OCI-LY3 (cell line): ENCODE measurements around the gene FRMD3.
"Not testable (repeated sequence)": the region's sequence is repeated elsewhere in the genome, so short reads cannot be mapped to it uniquely, and the experiment has no call there.

ENCODE experiments used
- H2AFZ ChIP-seq: fragments of 200-600, 300-600 bp; shearing (Covaris generic); 2 replicates; pipeline ENCODE4 v1.6.0; 2014; ENCODE audit warnings: antibody characterized with exemption, low read depth, low read length
- H3K27ac ChIP-seq: fragments of 200-600, 300-600 bp; sonication (generic); 2 replicates; pipeline ENCODE4 v1.5.1; 2014; ENCODE audit warnings: mild to moderate bottlenecking, low read length, moderate library complexity, mixed read lengths
- H3K27me3 ChIP-seq: fragments of 200-600, 300-600 bp; sonication (generic); 2 replicates; pipeline ENCODE4 v1.6.1; 2014; ENCODE audit warnings: low read depth, low read length, mixed read lengths
- H3K36me3 ChIP-seq: fragments of 200-600, 300-600 bp; sonication (generic); replicated peaks from 2 replicates; pipeline ENCODE3; 2014; ENCODE audit warnings: low read depth, low read length, mixed read lengths
- H3K4me1 ChIP-seq: fragments of 300-600, 200-600 bp; sonication (generic); 2 replicates; pipeline ENCODE4 v1.6.1; 2014; ENCODE audit warnings: low read length, mixed read lengths
- H3K4me2 ChIP-seq: fragments of 200-600, 300-600 bp; sonication (generic); 2 replicates; pipeline ENCODE4 v1.6.1; 2014; ENCODE audit warnings: low read length, mixed read lengths
- H3K4me3 ChIP-seq: fragments of 300-600, 200-600 bp; sonication (generic); 2 replicates; pipeline ENCODE4 v1.5.1; 2014; ENCODE audit warnings: antibody characterized with exemption, mild to moderate bottlenecking, low read length, moderate library complexity
- H3K79me2 ChIP-seq: fragments of 300-600, 200-600 bp; shearing (Covaris generic); 2 replicates; pipeline ENCODE4 v1.6.1; 2014; ENCODE audit warnings: mild to moderate bottlenecking, low read length, mixed read lengths
- H3K9ac ChIP-seq: fragments of 300-600, 200-600 bp; shearing (Covaris generic); 2 replicates; pipeline ENCODE4 v1.6.0; 2014; ENCODE audit warnings: mild to moderate bottlenecking, low read length, moderate library complexity
- H3K9me3 ChIP-seq: fragments of 200-600, 300-600 bp; shearing (Covaris generic); 2 replicates; pipeline ENCODE4 v1.6.1; 2014; ENCODE audit warnings: low read length, mixed read lengths; ENCODE audit not compliant: insufficient read depth
- H4K20me1 ChIP-seq: fragments of 200-600, 300-600 bp; sonication (generic); 2 replicates; pipeline ENCODE4 v1.6.1; 2016; ENCODE audit warnings: low read length, mixed read lengths; ENCODE audit not compliant: insufficient read depth
- CTCF ChIP-seq: fragments of 200-600, 300-600 bp; sonication (generic); IDR thresholded peaks from 2 replicates; pipeline ENCODE4 v1.5.1; 2014; ENCODE audit warnings: antibody characterized with exemption, low read length, low read depth
- EZH2phosphoT487 ChIP-seq: fragments of 200-600 bp; shearing (Covaris generic); IDR thresholded peaks from 2 replicates; pipeline ENCODE4 v1.6.1; 2018; ENCODE audit warnings: antibody characterized with exemption, mixed run types, low read depth

FRMD3 gene

GRCh38 chr9:83520292-83520691 is 17.9 kb downstream of the FRMD3 start:
- no peak overlapping the region for H3K9ac ChIP-seq
- no peak overlapping the region for H3K4me3 ChIP-seq
- no peaks in the 10 kb centered on the region for H3K79me2 ChIP-seq
- no peak overlapping the region for H3K4me2 ChIP-seq
- H4K20me1 ChIP-seq: no peaks in the 10 kb centered on the region
- peaks cover 23% of the 10 kb centered on the region for H3K4me1 ChIP-seq
- H3K9me3 ChIP-seq: no peaks in the 10 kb centered on the region
- no peak for TF ChIP-seq EZH2phosphoT487
- no peak for TF ChIP-seq CTCF
- H3K36me3 ChIP-seq: no peaks in the 10 kb centered on the region
- no peaks in the 10 kb centered on the region for H3K27me3 ChIP-seq
- H2AFZ ChIP-seq: no peak overlapping the region
- no peak overlapping the region for H3K27ac ChIP-seq

GRCh38 chr9:83517980-83518379 is 20.2 kb downstream of the FRMD3 start:
- H3K27ac ChIP-seq, H3K9ac ChIP-seq, H3K79me2 ChIP-seq, H3K9me3 ChIP-seq, H3K4me3 ChIP-seq, H4K20me1 ChIP-seq, H3K36me3 ChIP-seq, H3K27me3 ChIP-seq, H2AFZ ChIP-seq: not testable (repeated sequence)
- peaks cover 25% of the 10 kb centered on the region for H3K4me1 ChIP-seq
- peak overlapping the region; percentile 27 for H3K4me2 ChIP-seq

- no peak overlapping the region for H2AFZ ChIP-seq
- no peak overlapping the region for H3K4me3 ChIP-seq
- TF ChIP-seq EZH2phosphoT487: no peak
- H3K27me3 ChIP-seq: no peaks in the 10 kb centered on the region
- no peak overlapping the region for H3K9ac ChIP-seq
- H3K36me3 ChIP-seq: no peaks in the 10 kb centered on the region
- no peak overlapping the region for H3K27ac ChIP-seq
- peaks cover 37% of the 10 kb centered on the region for H3K4me1 ChIP-seq
- H3K9me3 ChIP-seq: no peaks in the 10 kb centered on the region
- no peak overlapping the region for H3K4me2 ChIP-seq
- no peaks in the 10 kb centered on the region for H4K20me1 ChIP-seq
- no peaks in the 10 kb centered on the region for H3K79me2 ChIP-seq
Measured at GRCh38 chr9:83514767-83515166, 23.4 kb downstream of the FRMD3 start.

GRCh38 chr9:83512621-83513020 is 25.6 kb downstream of the FRMD3 start:
- TF ChIP-seq EZH2phosphoT487: no peak
- TF ChIP-seq CTCF: no peak
- no peak overlapping the region for H3K4me3 ChIP-seq
- H3K27me3 ChIP-seq: no peaks in the 10 kb centered on the region
- no peaks in the 10 kb centered on the region for H3K9me3 ChIP-seq
- no peaks in the 10 kb centered on the region for H3K79me2 ChIP-seq
- H4K20me1 ChIP-seq: no peaks in the 10 kb centered on the region
- no peaks in the 10 kb centered on the region for H3K36me3 ChIP-seq
- H3K9ac ChIP-seq: no peak overlapping the region
- no peak overlapping the region for H2AFZ ChIP-seq
- peaks cover 29% of the 10 kb centered on the region for H3K4me1 ChIP-seq
- no peak overlapping the region for H3K4me2 ChIP-seq
- no peak overlapping the region for H3K27ac ChIP-seq

GRCh38 chr9:83511051-83511450 is 27.1 kb downstream of the FRMD3 start:
- peaks cover 26% of the 10 kb centered on the region for H3K4me1 ChIP-seq
- peak overlapping the region; percentile 29 for H3K27ac ChIP-seq
- H3K9me3 ChIP-seq: no peaks in the 10 kb centered on the region
- H3K4me2 ChIP-seq: peak overlapping the region; percentile 71
- TF ChIP-seq CTCF (no peak), EZH2phosphoT487 (no peak)
- no peaks in the 10 kb centered on the region for H3K27me3 ChIP-seq
- H4K20me1 ChIP-seq: no peaks in the 10 kb centered on the region
- H3K4me3 ChIP-seq: peak overlapping the region; percentile 27
- H3K9ac ChIP-seq: peak overlapping the region; percentile 11; the same call in 1 of the 2 replicates
- no peaks in the 10 kb centered on the region for H3K36me3 ChIP-seq
- H2AFZ ChIP-seq: no peak overlapping the region
- H3K79me2 ChIP-seq: no peaks in the 10 kb centered on the region
